Lung (tissue), 12 donors: ENCODE results near the gene RANBP17. TPM values are rescaled to one million over a fixed set of nuclear protein-coding genes. Genes with fewer than 3 reads are reported as not detected.

Experiments used
- ATAC-seq: fragments of 200-7000 bp; cut with Tn5 transposase; one replicate; pipeline ENCODE4 v1.9.1; 2020; ENCODE audit warnings: moderate number of reproducible peaks; ENCODE audit not compliant: insufficient read depth, low FRiP score
- DNase-seq, 3 donors: peaks; one replicate each; pipeline ENCODE4 v3.0.0-alpha.2; 2013 to 2017
- H3K27ac ChIP-seq, 2 donors: one replicate each; pipeline ENCODE4 v1.5.1; 2013; ENCODE audit warnings: mild to moderate bottlenecking in 2 of 2, moderate library complexity in 2 of 2, control low read depth in 1 of 2, inconsistent platforms in 1 of 2, low read depth in 1 of 2, low read length in 1 of 2
- H3K27me3 ChIP-seq, 3 donors: one replicate each; pipeline ENCODE4 v1.5.1; 2013; ENCODE audit warnings: low read length in 2 of 3; ENCODE audit not compliant: control insufficient read depth in 3 of 3, insufficient read depth in 3 of 3
- H3K36me3 ChIP-seq, 4 donors: one replicate each; pipeline ENCODE4 v1.5.1; 2013; ENCODE audit warnings: low read length in 4 of 4, mild to moderate bottlenecking in 1 of 4, moderate library complexity in 1 of 4; ENCODE audit not compliant: control insufficient read depth in 4 of 4, insufficient read depth in 4 of 4
- H3K4me1 ChIP-seq, 5 donors: one replicate each; pipeline ENCODE4 v1.5.1; 2013; ENCODE audit warnings: low read length in 5 of 5, mild to moderate bottlenecking in 2 of 5, moderate library complexity in 1 of 5; ENCODE audit not compliant: control insufficient read depth in 5 of 5, insufficient read depth in 5 of 5
- H3K4me3 ChIP-seq: one replicate; pipeline ENCODE4 v1.5.1; 2013; ENCODE audit warnings: mild to moderate bottlenecking, control low read depth, moderate library complexity
- H3K9ac ChIP-seq, 2 donors: one replicate each; pipeline ENCODE4 v1.5.1; 2013; ENCODE audit warnings: low read length in 2 of 2, control low read depth in 1 of 2; ENCODE audit not compliant: insufficient read depth in 1 of 2
- H3K9me3 ChIP-seq, 4 donors: one replicate each; pipeline ENCODE4 v1.5.1; 2013; ENCODE audit warnings: low read length in 3 of 4, mild to moderate bottlenecking in 1 of 4, moderate library complexity in 1 of 4; ENCODE audit not compliant: control insufficient read depth in 4 of 4, insufficient read depth in 3 of 4
- CTCF ChIP-seq: IDR thresholded peaks from 2 replicates; pipeline ENCODE4 v1.5.1; 2012; ENCODE audit warnings: mild to moderate bottlenecking; ENCODE audit errors: control extremely low read depth, extremely low read depth
- WGBS, 2 donors: extraction: QIAGEN DNeasy Blood & Tissue Kit; methylation state at CpG; one replicate each; pipeline ENCODE4 v1.1.7; 2013; 5-methylcytosine and 5-hydroxymethylcytosine counted together
- polyA plus RNA-seq, 2 donors: library from polyadenylated mRNA; stranded (reverse); fragments of 200-250 nt; gene quantifications; one replicate each; pipeline ENCODE4 v1.2.1, GENCODE V29; 2013
- total RNA-seq, 2 donors: library from RNA; depleted of rRNA in 1 of 2; stranded (reverse); fragments of >200 nt in 1 of 2; gene quantifications; one replicate each; pipeline ENCODE4 v1.2.1, GENCODE V29; 2014 to 2021
- donor health status: control.
- donor health status: control.
- donor health status: Bipolar disorder and iron deficiency.
- donor health status: healthy.
- donor health status: DM: yes; HTN: yes; CAD: no.

Gene RANBP17
- total and polyA plus RNA-seq, 4 donors: 1.8 to 130 (median 11.0) TPM

GRCh38 chr5:171157775-171158174 is 296.0 kb downstream of the RANBP17 start:
- Histone ChIP-seq H3K4me1 (no peaks in the 10 kb centered on the region), H3K27ac (no peak overlapping the region), H3K27me3 (no peaks in the 10 kb centered on the region), H3K36me3 (no peaks in the 10 kb centered on the region), H3K4me3 (no peak overlapping the region), H3K9ac (no peak overlapping the region), H3K9me3 (no peaks in the 10 kb centered on the region)
- ATAC-seq (no peak), DNase-seq (no peak)
- no peak for TF ChIP-seq CTCF
- WGBS, 2 donors: 97% methylated on average over 1 of the region's 1 CpG

DNA sequence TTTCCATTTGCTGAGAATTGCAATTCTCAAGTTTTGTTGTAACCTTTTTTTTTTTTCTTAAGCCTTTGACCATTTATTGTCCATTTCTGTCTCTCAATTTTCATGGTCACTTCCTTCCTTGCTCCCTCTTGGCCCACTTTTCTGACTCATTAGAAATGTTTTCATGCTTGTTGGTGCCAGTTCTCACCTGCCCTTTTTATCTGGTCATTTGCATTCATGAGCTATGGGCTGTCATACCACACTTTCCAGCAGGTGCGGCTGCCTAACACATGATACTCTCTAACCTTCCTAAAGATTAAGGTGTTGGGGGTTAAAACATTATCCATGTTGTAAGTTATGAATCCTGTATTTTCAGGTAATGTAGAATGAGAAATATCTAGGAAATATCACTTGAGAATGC is 296.8 kb downstream of the RANBP17 start:
- TF ChIP-seq CTCF: no peak
- Histone ChIP-seq H3K9me3 (no peaks in the 10 kb centered on the region), H3K27ac (no peak overlapping the region), H3K36me3 (no peaks in the 10 kb centered on the region), H3K4me1 (no peaks in the 10 kb centered on the region), H3K4me3 (no peak overlapping the region), H3K9ac (no peak overlapping the region), H3K27me3 (no peaks in the 10 kb centered on the region)
- ATAC-seq: no peak
- DNase-seq: no peak
- WGBS, 2 donors: 97% methylated on average over 1 of the region's 1 CpG

DNA sequence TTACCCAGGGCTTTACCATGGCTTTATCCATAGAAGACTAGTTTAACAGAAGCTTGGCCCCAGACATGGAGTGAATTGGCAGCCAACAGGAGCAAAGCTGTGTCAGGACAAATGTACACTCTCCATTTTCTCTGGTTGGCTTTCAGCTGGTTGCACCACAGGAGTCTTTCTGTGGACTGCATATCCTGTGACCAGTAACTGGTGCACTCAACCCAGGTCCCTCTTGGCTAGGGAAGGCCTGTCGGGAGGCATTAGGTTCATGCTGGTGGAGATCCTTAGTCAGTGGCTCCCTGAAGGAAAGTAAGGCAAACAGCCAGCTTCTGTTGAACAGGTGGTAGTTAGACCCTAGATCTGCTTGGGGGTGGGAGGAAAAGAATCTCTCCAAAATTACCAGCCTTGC is 300.3 kb downstream of the RANBP17 start:
- no peak for TF ChIP-seq CTCF
- no peaks in the 10 kb centered on the region for H3K27me3 ChIP-seq
- H3K4me3 ChIP-seq: no peak overlapping the region
- no peaks in the 10 kb centered on the region for H3K4me1 ChIP-seq
- H3K9me3 ChIP-seq: no peaks in the 10 kb centered on the region
- no peaks in the 10 kb centered on the region for H3K36me3 ChIP-seq
- no peak overlapping the region for H3K9ac ChIP-seq
- H3K27ac ChIP-seq: no peak overlapping the region
- DNase-seq: no peak
- ATAC-seq: no peak
- WGBS, 2 donors: 94 to 95% methylated on average over 1 of the region's 1 CpG

DNA sequence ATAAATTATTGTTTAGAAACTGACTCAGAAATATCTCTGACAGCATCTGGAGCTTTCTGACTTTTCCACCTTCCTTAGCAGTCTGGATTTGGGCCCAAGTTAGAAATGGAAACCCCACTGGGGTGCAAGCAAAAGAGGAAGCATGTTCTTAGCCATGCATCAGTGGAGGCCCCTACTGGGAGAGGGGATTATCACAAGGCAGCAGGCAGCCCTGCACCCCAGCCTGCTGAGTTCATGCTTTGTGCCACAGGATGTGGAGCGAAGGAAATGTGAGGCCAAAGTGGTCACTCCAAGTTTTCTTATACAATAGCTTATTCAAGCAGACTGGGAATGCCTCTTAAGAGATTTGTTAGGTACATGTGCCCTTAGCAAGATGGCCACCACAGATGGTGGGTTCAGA is 300.8 kb downstream of the RANBP17 start:
- TF ChIP-seq CTCF: no peak
- H3K4me1 ChIP-seq: no peaks in the 10 kb centered on the region
- DNase-seq (peak; percentile 9 to 43 (median 16)), ATAC-seq (no peak)
- no peaks in the 10 kb centered on the region for H3K36me3 ChIP-seq
- H3K4me3 ChIP-seq: no peak overlapping the region
- no peaks in the 10 kb centered on the region for H3K9me3 ChIP-seq
- WGBS, 2 donors: 52 to 80% methylated on average over 1 of the region's 1 CpG
- no peaks in the 10 kb centered on the region for H3K27me3 ChIP-seq
- H3K27ac ChIP-seq: no peak overlapping the region
- no peak overlapping the region for H3K9ac ChIP-seq
